HL-60 (cell line): ENCODE measurements around the gene TRMT61A.

Source experiments
- GABPA ChIP-seq: IDR thresholded peaks from 2 replicates; pipeline ENCODE4 v1.6.1; 2012; ENCODE audit warnings: low read depth
- SPI1 ChIP-seq: IDR thresholded peaks from 2 replicates; pipeline ENCODE4 v1.6.1; 2012; ENCODE audit warnings: low read depth, mild to moderate bottlenecking, borderline replicate concordance
- TF ChIP-seq, protein P1 (sequence below): IDR thresholded peaks from one replicate; pipeline ENCODE4 v1.5.1; 2011; ENCODE audit warnings: low read length, control low read depth, inconsistent platforms; ENCODE audit not compliant: insufficient read depth

DNA sequence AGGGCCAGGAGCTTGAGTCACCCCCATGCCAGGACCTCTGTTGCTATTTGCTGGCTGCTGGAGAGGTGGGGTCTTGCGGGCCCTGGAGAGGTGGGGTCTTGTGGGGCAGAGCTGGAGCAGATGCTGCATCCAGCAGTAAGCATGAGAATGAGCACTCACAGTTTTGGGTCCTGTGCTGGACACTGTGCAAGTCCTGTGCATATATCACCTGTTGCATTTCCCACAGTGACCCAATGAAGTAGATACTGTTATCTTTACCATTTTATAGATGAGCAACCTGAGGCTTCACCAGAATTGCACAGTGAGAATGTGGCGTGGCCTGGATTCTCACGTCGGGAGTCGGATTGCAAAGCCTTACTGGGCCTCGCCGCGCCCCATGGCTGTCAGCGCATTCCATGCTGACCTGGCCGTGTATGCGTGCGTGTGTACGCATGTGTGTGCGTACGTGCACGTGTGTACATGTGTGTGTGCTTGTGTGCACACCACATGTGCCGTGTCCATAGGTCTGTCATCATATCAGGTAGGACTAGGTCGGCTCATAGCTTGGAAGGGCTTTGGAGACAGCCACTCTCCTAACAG is 45.8 kb downstream of the TRMT61A start:
- TF ChIP-seq, protein P1, sequence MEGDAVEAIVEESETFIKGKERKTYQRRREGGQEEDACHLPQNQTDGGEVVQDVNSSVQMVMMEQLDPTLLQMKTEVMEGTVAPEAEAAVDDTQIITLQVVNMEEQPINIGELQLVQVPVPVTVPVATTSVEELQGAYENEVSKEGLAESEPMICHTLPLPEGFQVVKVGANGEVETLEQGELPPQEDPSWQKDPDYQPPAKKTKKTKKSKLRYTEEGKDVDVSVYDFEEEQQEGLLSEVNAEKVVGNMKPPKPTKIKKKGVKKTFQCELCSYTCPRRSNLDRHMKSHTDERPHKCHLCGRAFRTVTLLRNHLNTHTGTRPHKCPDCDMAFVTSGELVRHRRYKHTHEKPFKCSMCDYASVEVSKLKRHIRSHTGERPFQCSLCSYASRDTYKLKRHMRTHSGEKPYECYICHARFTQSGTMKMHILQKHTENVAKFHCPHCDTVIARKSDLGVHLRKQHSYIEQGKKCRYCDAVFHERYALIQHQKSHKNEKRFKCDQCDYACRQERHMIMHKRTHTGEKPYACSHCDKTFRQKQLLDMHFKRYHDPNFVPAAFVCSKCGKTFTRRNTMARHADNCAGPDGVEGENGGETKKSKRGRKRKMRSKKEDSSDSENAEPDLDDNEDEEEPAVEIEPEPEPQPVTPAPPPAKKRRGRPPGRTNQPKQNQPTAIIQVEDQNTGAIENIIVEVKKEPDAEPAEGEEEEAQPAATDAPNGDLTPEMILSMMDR, result no peak
- TF ChIP-seq SPI1, result no peak
- no peak for TF ChIP-seq GABPA
